HCT116 (cell line): ENCODE data around the gene PIK3CD.

Source experiments
- CTCF ChIP-seq, 3 experiments: fragments of 200-600 bp in 1 of 3; sonication (generic) in 1 of 3; IDR thresholded peaks in 2 of 3; conservative IDR thresholded peaks in 1 of 3; 2 replicates each; pipeline ENCODE4 v1.5.1; 2012 to 2017; ENCODE audit warnings: low read depth in 2 of 3, low read length in 2 of 3, antibody characterized with exemption in 1 of 3, borderline replicate concordance in 1 of 3, control low read depth in 1 of 3, mild to moderate bottlenecking in 1 of 3, mixed read lengths in 1 of 3, mixed run types in 1 of 3, moderate library complexity in 1 of 3; ENCODE audit not compliant: insufficient read depth in 1 of 3
- JUND ChIP-seq: IDR thresholded peaks from 2 replicates; pipeline ENCODE4 v1.6.1; 2012

DNA sequence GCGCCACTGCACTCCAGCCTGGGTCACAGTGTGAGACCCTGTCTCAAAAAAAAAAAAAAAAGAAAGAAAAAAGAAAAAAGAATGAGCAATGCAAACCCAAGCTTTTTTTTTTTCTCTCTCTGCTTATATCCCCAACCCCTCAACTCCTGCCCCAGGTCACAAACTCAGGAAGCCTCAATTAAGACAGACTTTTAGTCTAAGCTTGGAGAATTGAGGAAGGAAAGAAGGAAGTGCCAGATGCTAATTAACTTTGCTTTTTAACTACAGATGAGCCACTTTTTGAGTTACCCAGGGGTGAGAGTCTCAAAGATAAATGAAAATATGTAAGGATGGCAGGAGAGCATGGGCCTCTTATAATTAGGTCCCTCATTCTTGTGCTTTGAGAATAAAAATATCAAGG is 33.3 kb downstream of the PIK3CD start:
- TF ChIP-seq CTCF (IDR thresholded peaks at IDR 0.05 in 2 of 3, conservative IDR thresholded peaks at IDR 0.05 in 1 of 3; ENCODE audit: borderline replicate concordance in 1 of 3, insufficient read depth in 1 of 3, low read depth in 2 of 3, low read length in 2 of 3) (no peak), JUND (no peak)
